ENCODE data around the gene SUGCT.

SUGCT gene

GRCh38 chr7:40903872-40904271 lies 769.1 kb downstream of the SUGCT start:
- H3K9me3 ChIP-seq (ENCODE audit: control insufficient read depth in 2 of 2, low read length in 2 of 2) = no peaks in the 10 kb centered on the region
- no peaks in the 10 kb centered on the region for H3K4me1 ChIP-seq (ENCODE audit: control insufficient read depth, insufficient read depth, low read length)
- H3K9ac ChIP-seq (ENCODE audit: low read length in 2 of 2) = no peak overlapping the region
- no peak overlapping the region for H3K27ac ChIP-seq (ENCODE audit: low read length)
- no peak overlapping the region for H3K4me3 ChIP-seq (ENCODE audit: low read length in 2 of 2)
- no peaks in the 10 kb centered on the region for H3K27me3 ChIP-seq (ENCODE audit: control insufficient read depth in 1 of 2, insufficient read depth in 2 of 2, low read length in 2 of 2)
- no peaks in the 10 kb centered on the region for H3K36me3 ChIP-seq (ENCODE audit: control insufficient read depth in 2 of 2, insufficient read depth in 2 of 2, low read length in 2 of 2)

- Histone ChIP-seq H3K4me1 (ENCODE audit: control insufficient read depth, insufficient read depth, low read length) (no peaks in the 10 kb centered on the region), H3K27me3 (ENCODE audit: control insufficient read depth in 1 of 2, insufficient read depth in 2 of 2, low read length in 2 of 2) (no peaks in the 10 kb centered on the region), H3K9ac (ENCODE audit: low read length in 2 of 2) (no peak overlapping the region), H3K9me3 (ENCODE audit: control insufficient read depth in 2 of 2, low read length in 2 of 2) (no peaks in the 10 kb centered on the region), H3K4me3 (ENCODE audit: low read length in 2 of 2) (no peak overlapping the region), H3K27ac (ENCODE audit: low read length) (no peak overlapping the region), H3K36me3 (ENCODE audit: control insufficient read depth in 2 of 2, insufficient read depth in 2 of 2, low read length in 2 of 2) (no peaks in the 10 kb centered on the region)
Observed at GRCh38 chr7:40907286-40907685, 772.5 kb downstream of the SUGCT start.

GRCh38 chr7:40909346-40909980 lies 774.7 kb downstream of the SUGCT start:
- Histone ChIP-seq H3K27ac (ENCODE audit: low read length) (no peak overlapping the region), H3K9me3 (ENCODE audit: control insufficient read depth in 2 of 2, low read length in 2 of 2) (no peaks in the 10 kb centered on the region), H3K9ac (ENCODE audit: low read length in 2 of 2) (no peak overlapping the region), H3K4me3 (ENCODE audit: low read length in 2 of 2) (no peak overlapping the region), H3K27me3 (ENCODE audit: control insufficient read depth in 1 of 2, insufficient read depth in 2 of 2, low read length in 2 of 2) (no peaks in the 10 kb centered on the region), H3K36me3 (ENCODE audit: control insufficient read depth in 2 of 2, insufficient read depth in 2 of 2, low read length in 2 of 2) (no peaks in the 10 kb centered on the region), H3K4me1 (ENCODE audit: control insufficient read depth, insufficient read depth, low read length) (no peaks in the 10 kb centered on the region)
